Neural crest cell (in vitro differentiated cells): ENCODE data around the gene ANXA1. TPM values are rescaled to one million over a fixed set of nuclear protein-coding genes. Genes with fewer than 3 reads are reported as not detected.

Experiments
- DNase-seq: peaks from one replicate; pipeline ENCODE4 v3.0.0; 2021; ENCODE audit warnings: low read depth, mixed read lengths, low spot score
- H3K27ac Mint-ChIP-seq: one replicate; pipeline ENCODE4 v1.8.0; 2021; ENCODE audit warnings: mild to moderate bottlenecking, mixed read lengths; ENCODE audit not compliant: unreplicated experiment
- H3K27me3 Mint-ChIP-seq: 2 replicates; pipeline ENCODE4 v1.8.0; 2021; ENCODE audit warnings: low read depth, mild to moderate bottlenecking, mixed read lengths
- H3K36me3 Mint-ChIP-seq: 2 replicates; pipeline ENCODE4 v1.8.0; 2021; ENCODE audit warnings: low read depth, mild to moderate bottlenecking, mixed read lengths
- H3K4me1 Mint-ChIP-seq: 2 replicates; pipeline ENCODE4 v1.8.0; 2021; ENCODE audit warnings: mixed read lengths
- H3K4me3 Mint-ChIP-seq: one replicate; pipeline ENCODE4 v1.8.0; 2021; ENCODE audit warnings: mild to moderate bottlenecking, mixed read lengths
- H3K9me3 Mint-ChIP-seq: 2 replicates; pipeline ENCODE4 v1.8.0; 2021; ENCODE audit warnings: mixed read lengths
- CTCF ChIP-seq: fragments of 200-600 bp; sonication (generic); conservative IDR thresholded peaks from 2 replicates; pipeline ENCODE4 v1.5.0; 2021; ENCODE audit warnings: antibody characterized with exemption, mild to moderate bottlenecking
- total RNA-seq: library from RNA; stranded (reverse); gene quantifications from 2 replicates; pipeline ENCODE4 v1.2.1, GENCODE V29; 2021

Gene ANXA1
- total RNA-seq, 1 donor from 2014 or later = 6.6 TPM

- peaks cover 7% of the 10 kb centered on the region for H3K9me3 Mint-ChIP-seq
- no peak for DNase-seq
- no peaks in the 10 kb centered on the region for H3K27me3 Mint-ChIP-seq
- H3K36me3 Mint-ChIP-seq = no peaks in the 10 kb centered on the region
- TF ChIP-seq CTCF = no peak
- no peak overlapping the region for H3K4me3 Mint-ChIP-seq
- peaks cover 8% of the 10 kb centered on the region for H3K4me1 Mint-ChIP-seq
- H3K27ac Mint-ChIP-seq = no peak overlapping the region
Observed at GRCh38 chr9:73138516-73138915, 13.1 kb upstream of the ANXA1 start.

- Mint-ChIP-seq H3K9me3 (peaks cover 11% of the 10 kb centered on the region), H3K4me1 (peaks cover 15% of the 10 kb centered on the region), H3K4me3 (no peak overlapping the region), H3K36me3 (no peaks in the 10 kb centered on the region), H3K27me3 (no peaks in the 10 kb centered on the region), H3K27ac (peak overlapping the region; percentile 16)
- no peak for DNase-seq
- TF ChIP-seq CTCF = no peak
Observed at GRCh38 chr9:73141282-73141681, 10.4 kb upstream of the ANXA1 start.

GRCh38 chr9:73143711-73144328 lies 7.8 kb upstream of the ANXA1 start:
- H3K27me3 Mint-ChIP-seq = no peaks in the 10 kb centered on the region
- peaks cover 12% of the 10 kb centered on the region for H3K9me3 Mint-ChIP-seq
- peaks cover 19% of the 10 kb centered on the region for H3K4me1 Mint-ChIP-seq
- H3K27ac Mint-ChIP-seq = no peak overlapping the region
- no peak for TF ChIP-seq CTCF
- no peak overlapping the region for H3K4me3 Mint-ChIP-seq
- DNase-seq = no peak
- H3K36me3 Mint-ChIP-seq = no peaks in the 10 kb centered on the region

GRCh38 chr9:73146111-73146815 lies 5.4 kb upstream of the ANXA1 start:
- no peak overlapping the region for H3K27ac Mint-ChIP-seq
- no peaks in the 10 kb centered on the region for H3K27me3 Mint-ChIP-seq
- no peak overlapping the region for H3K4me3 Mint-ChIP-seq
- no peak for TF ChIP-seq CTCF
- H3K36me3 Mint-ChIP-seq = no peaks in the 10 kb centered on the region
- H3K4me1 Mint-ChIP-seq = peaks cover 33% of the 10 kb centered on the region
- no peak for DNase-seq
- H3K9me3 Mint-ChIP-seq = peaks cover 12% of the 10 kb centered on the region

- H3K4me3 Mint-ChIP-seq = no peak overlapping the region
Observed at GRCh38 chr9:73148447-73148937, 3.2 kb upstream of the ANXA1 start.

More at GRCh38 chr9:73148447-73148937, 3.2 kb upstream of the ANXA1 start:
- Mint-ChIP-seq H3K27ac (no peak overlapping the region), H3K36me3 (no peaks in the 10 kb centered on the region), H3K9me3 (peaks cover 5% of the 10 kb centered on the region), H3K27me3 (no peaks in the 10 kb centered on the region), H3K4me1 (peaks cover 45% of the 10 kb centered on the region)
- no peak for DNase-seq
- TF ChIP-seq CTCF = no peak
